NCI-H526 (cell line): ENCODE measurements around the gene DYNC1I2.

Source experiments
- DNase-seq, 2 experiments: peaks; one replicate each; lab custom pipeline; 2025; lab: John Stamatoyannopoulos, UW

Gene DYNC1I2

GRCh38 chr2:171778515-171778914, 91.2 kb downstream of the DYNC1I2 start:
- DNase-seq: no peak

- no peak for DNase-seq
Measured at GRCh38 chr2:171785450-171785849, 98.2 kb downstream of the DYNC1I2 start.

- no peak for DNase-seq
Measured at GRCh38 chr2:171787333-171788072, 100.2 kb downstream of the DYNC1I2 start.

- DNase-seq: no peak
Measured at GRCh38 chr2:171788316-171788993, 101.2 kb downstream of the DYNC1I2 start.

GRCh38 chr2:171789956-171790355, 102.7 kb downstream of the DYNC1I2 start:
- DNase-seq: no peak

- DNase-seq: no peak
Measured at GRCh38 chr2:171791361-171791760, 104.1 kb downstream of the DYNC1I2 start.

- no peak for DNase-seq
Measured at GRCh38 chr2:171792157-171792556, 104.9 kb downstream of the DYNC1I2 start.

- no peak for DNase-seq
Measured at GRCh38 chr2:171792886-171793580, 105.8 kb downstream of the DYNC1I2 start.

GRCh38 chr2:171793691-171794678, 106.7 kb downstream of the DYNC1I2 start:
- no peak for DNase-seq

GRCh38 chr2:171794918-171795317, 107.6 kb downstream of the DYNC1I2 start:
- DNase-seq: no peak
